ENCODE data around the gene PRSS38.

DNA sequence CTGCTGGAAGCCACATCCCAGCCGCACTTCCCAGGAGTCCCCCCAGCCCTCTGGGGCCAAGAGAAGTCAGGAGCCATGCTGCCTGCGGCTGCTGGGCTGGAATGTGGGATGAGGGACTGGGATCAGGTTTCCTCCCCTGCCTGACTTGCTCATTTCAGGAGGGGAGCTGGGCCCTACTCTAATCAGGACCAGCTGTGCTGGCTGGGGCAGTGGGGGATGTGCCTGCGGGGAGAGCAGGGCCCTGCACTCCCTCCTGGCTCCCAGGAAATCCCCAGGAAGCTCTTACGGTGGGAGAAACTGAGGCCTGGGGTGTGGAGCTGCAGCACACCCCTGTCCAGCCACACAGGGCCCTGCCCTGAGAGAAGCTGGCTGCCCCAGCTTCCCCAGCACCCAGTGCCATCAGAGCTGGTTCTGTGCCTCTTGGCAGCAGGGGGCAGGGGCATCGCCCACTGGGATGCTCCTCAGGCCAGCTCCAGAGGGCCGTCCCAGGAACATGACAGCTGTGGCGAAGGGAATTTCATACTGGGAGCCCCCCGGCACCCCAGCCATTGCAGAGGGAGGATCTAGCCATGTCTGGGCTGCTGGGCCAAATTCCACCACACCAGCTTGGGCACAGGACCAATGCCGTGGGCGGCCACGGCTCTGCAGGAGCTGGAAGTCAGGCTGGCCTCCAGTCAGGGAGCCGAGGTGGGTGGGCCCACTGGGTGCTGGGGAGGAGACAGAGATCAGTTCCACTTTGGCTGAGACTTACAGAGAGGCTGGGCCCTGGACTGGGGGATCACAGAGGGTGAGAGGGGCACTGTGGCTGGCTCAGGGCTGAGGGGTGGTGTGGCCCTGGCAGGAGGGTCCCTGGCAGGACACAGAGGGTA lies 21.3 kb upstream of the PRSS38 start:
- TF ChIP-seq POLR2A (IDR thresholded peaks at IDR 0.05), result no peak
- TF ChIP-seq, protein P1, sequence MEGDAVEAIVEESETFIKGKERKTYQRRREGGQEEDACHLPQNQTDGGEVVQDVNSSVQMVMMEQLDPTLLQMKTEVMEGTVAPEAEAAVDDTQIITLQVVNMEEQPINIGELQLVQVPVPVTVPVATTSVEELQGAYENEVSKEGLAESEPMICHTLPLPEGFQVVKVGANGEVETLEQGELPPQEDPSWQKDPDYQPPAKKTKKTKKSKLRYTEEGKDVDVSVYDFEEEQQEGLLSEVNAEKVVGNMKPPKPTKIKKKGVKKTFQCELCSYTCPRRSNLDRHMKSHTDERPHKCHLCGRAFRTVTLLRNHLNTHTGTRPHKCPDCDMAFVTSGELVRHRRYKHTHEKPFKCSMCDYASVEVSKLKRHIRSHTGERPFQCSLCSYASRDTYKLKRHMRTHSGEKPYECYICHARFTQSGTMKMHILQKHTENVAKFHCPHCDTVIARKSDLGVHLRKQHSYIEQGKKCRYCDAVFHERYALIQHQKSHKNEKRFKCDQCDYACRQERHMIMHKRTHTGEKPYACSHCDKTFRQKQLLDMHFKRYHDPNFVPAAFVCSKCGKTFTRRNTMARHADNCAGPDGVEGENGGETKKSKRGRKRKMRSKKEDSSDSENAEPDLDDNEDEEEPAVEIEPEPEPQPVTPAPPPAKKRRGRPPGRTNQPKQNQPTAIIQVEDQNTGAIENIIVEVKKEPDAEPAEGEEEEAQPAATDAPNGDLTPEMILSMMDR (IDR thresholded peaks at IDR 0.05), result no peak

All from prostate gland (tissue), 2 donors.